ENCODE data around the gene TMEM260.
A peak's percentile ranks its signal among the peaks of the same experiment; 100 is the strongest.

Gene TMEM260

DNA sequence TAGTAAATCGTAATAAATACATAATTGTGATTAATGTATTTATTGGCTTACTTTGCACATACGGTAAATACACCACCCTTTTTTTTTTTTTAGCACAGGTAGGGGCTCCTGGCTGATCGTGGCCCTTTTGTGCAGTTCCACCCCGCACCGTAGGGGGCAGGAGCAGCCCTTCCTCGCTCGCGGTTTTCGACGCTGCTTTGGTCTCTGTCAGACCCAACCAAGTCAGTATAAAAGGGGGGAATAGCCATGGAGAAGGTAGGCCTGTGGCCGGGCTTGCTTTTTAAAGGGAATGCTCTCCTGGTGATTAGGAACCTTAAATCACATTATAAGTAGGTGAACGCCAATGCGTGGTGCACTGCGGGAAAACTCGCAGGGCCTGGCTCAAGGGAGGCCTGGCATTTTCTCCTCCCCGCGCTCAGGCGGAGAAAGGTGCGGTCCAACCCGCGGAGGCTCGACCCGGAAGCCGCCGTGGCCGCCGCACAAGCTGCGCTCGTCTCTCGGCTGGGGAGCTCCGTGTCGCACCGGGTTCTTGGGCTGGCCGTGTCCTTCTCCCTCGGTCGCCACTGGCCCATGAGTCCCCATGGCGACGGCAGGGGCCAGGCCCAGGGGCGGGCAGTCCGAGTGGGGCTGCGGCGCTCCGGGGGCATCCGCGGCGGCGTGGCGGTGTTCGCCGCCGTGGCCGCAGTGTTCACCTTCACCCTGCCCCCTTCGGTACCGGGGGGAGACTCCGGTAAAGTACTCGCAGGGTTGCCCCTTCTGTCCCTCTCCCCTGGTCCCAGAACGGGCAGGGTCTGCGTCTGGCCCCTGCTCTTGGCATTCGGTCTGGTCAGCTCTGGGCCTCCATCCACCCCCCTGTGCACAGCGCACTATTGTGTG is at the start of gene TMEM260:
Gene TMEM260, plus strand, starts transcription at position 454 of the 876 bp plus-strand sequence. Its CDS starts 117 bp downstream, at position 571.
- peak; percentile 95 for DNase-seq (ENCODE audit: low read depth)
- no peaks in the 10 kb centered on the region for H3K9me3 ChIP-seq (ENCODE audit: control insufficient read depth, low read length)
- H3K36me3 ChIP-seq (ENCODE audit: control insufficient read depth, insufficient read depth, low read length, severe bottlenecking): no peaks in the 10 kb centered on the region
- H3K27me3 ChIP-seq (replicated peaks; ENCODE audit: control insufficient read depth, insufficient read depth, low read length): no peaks in the 10 kb centered on the region
- H3K9ac ChIP-seq (ENCODE audit: low read length): peak within 1 kb of the TSS; percentile 99
- peaks cover 13% of the 10 kb centered on the region for H3K4me1 ChIP-seq (ENCODE audit: control insufficient read depth, insufficient read depth, low read length)
- peak within 1 kb of the TSS; percentile 99 for H3K4me3 ChIP-seq (ENCODE audit: low read length)

GRCh38 chr14:56532546-56532945 is 47.1 kb upstream of the TMEM260 start:
- Histone ChIP-seq H3K36me3 (ENCODE audit: control insufficient read depth, insufficient read depth, low read length, severe bottlenecking) (no peaks in the 10 kb centered on the region), H3K4me3 (ENCODE audit: low read length) (no peak overlapping the region), H3K9ac (ENCODE audit: low read length) (no peak overlapping the region), H3K4me1 (ENCODE audit: control insufficient read depth, insufficient read depth, low read length) (no peaks in the 10 kb centered on the region), H3K27me3 (replicated peaks; ENCODE audit: control insufficient read depth, insufficient read depth, low read length) (peaks cover 1% of the 10 kb centered on the region), H3K9me3 (ENCODE audit: control insufficient read depth, low read length) (no peaks in the 10 kb centered on the region)
- no peak for DNase-seq (ENCODE audit: low read depth)

- Histone ChIP-seq H3K4me1 (ENCODE audit: control insufficient read depth, insufficient read depth, low read length) (no peaks in the 10 kb centered on the region), H3K36me3 (ENCODE audit: control insufficient read depth, insufficient read depth, low read length, severe bottlenecking) (no peaks in the 10 kb centered on the region)
These were observed 44.9 kb upstream of the TMEM260 start for GRCh38 chr14:56534656-56535055.

DNA sequence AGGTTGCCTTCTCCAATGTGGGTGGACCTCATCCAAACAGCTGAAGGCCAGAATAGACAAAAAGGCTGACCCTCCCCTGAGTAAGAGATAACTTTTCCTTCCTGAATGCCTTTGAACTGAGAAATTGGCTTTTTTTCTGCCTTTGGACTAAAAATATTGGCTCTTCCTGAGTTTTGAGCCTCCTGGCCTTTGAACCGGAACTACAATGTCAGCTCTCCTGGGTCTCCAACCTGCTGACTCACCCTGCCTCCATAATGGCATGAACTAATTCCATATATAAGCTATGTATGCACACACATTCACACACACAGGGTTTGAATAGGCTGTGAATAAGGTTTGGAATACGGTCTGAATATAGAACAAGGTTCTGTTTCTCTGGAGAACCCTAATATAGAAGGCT is 39.7 kb upstream of the TMEM260 start:
- no peak for DNase-seq (ENCODE audit: low read depth)
- Histone ChIP-seq H3K27me3 (replicated peaks; ENCODE audit: control insufficient read depth, insufficient read depth, low read length) (peaks cover 18% of the 10 kb centered on the region), H3K9me3 (ENCODE audit: control insufficient read depth, low read length) (no peaks in the 10 kb centered on the region), H3K4me3 (ENCODE audit: low read length) (no peak overlapping the region), H3K36me3 (ENCODE audit: control insufficient read depth, insufficient read depth, low read length, severe bottlenecking) (no peaks in the 10 kb centered on the region), H3K4me1 (ENCODE audit: control insufficient read depth, insufficient read depth, low read length) (no peaks in the 10 kb centered on the region), H3K9ac (ENCODE audit: low read length) (no peak overlapping the region)

More at GRCh38 chr14:56534656-56535055, 44.9 kb upstream of the TMEM260 start:
- Histone ChIP-seq H3K27me3 (replicated peaks; ENCODE audit: control insufficient read depth, insufficient read depth, low read length) (no peaks in the 10 kb centered on the region), H3K9ac (ENCODE audit: low read length) (no peak overlapping the region), H3K4me3 (ENCODE audit: low read length) (no peak overlapping the region), H3K9me3 (ENCODE audit: control insufficient read depth, low read length) (no peaks in the 10 kb centered on the region)
- no peak for DNase-seq (ENCODE audit: low read depth)

GRCh38 chr14:56543436-56543835 is 36.2 kb upstream of the TMEM260 start:
- Histone ChIP-seq H3K4me3 (ENCODE audit: low read length) (no peak overlapping the region), H3K36me3 (ENCODE audit: control insufficient read depth, insufficient read depth, low read length, severe bottlenecking) (no peaks in the 10 kb centered on the region), H3K4me1 (ENCODE audit: control insufficient read depth, insufficient read depth, low read length) (no peaks in the 10 kb centered on the region), H3K27me3 (replicated peaks; ENCODE audit: control insufficient read depth, insufficient read depth, low read length) (peaks cover 18% of the 10 kb centered on the region), H3K9me3 (ENCODE audit: control insufficient read depth, low read length) (no peaks in the 10 kb centered on the region), H3K9ac (ENCODE audit: low read length) (no peak overlapping the region)
- no peak for DNase-seq (ENCODE audit: low read depth)

GRCh38 chr14:56549721-56550120 is 29.9 kb upstream of the TMEM260 start:
- DNase-seq (ENCODE audit: low read depth): no peak
- Histone ChIP-seq H3K4me1 (ENCODE audit: control insufficient read depth, insufficient read depth, low read length) (peaks cover 8% of the 10 kb centered on the region), H3K9me3 (ENCODE audit: control insufficient read depth, low read length) (no peaks in the 10 kb centered on the region), H3K4me3 (ENCODE audit: low read length) (peak overlapping the region; percentile 36), H3K9ac (ENCODE audit: low read length) (peak overlapping the region; percentile 10), H3K36me3 (ENCODE audit: control insufficient read depth, insufficient read depth, low read length, severe bottlenecking) (no peaks in the 10 kb centered on the region), H3K27me3 (replicated peaks; ENCODE audit: control insufficient read depth, insufficient read depth, low read length) (peaks cover 30% of the 10 kb centered on the region)

GRCh38 chr14:56552615-56553014 is 27.0 kb upstream of the TMEM260 start:
- H3K9me3 ChIP-seq (ENCODE audit: control insufficient read depth, low read length): no peaks in the 10 kb centered on the region
- peaks cover 46% of the 10 kb centered on the region for H3K27me3 ChIP-seq (replicated peaks; ENCODE audit: control insufficient read depth, insufficient read depth, low read length)
- peaks cover 8% of the 10 kb centered on the region for H3K4me1 ChIP-seq (ENCODE audit: control insufficient read depth, insufficient read depth, low read length)
- DNase-seq (ENCODE audit: low read depth): no peak
- no peak overlapping the region for H3K4me3 ChIP-seq (ENCODE audit: low read length)
- no peak overlapping the region for H3K9ac ChIP-seq (ENCODE audit: low read length)
- no peaks in the 10 kb centered on the region for H3K36me3 ChIP-seq (ENCODE audit: control insufficient read depth, insufficient read depth, low read length, severe bottlenecking)

- H3K4me1 ChIP-seq (ENCODE audit: control insufficient read depth, insufficient read depth, low read length): peaks cover 5% of the 10 kb centered on the region
- DNase-seq (ENCODE audit: low read depth): no peak
- no peak overlapping the region for H3K9ac ChIP-seq (ENCODE audit: low read length)
- no peaks in the 10 kb centered on the region for H3K36me3 ChIP-seq (ENCODE audit: control insufficient read depth, insufficient read depth, low read length, severe bottlenecking)
- H3K9me3 ChIP-seq (ENCODE audit: control insufficient read depth, low read length): no peaks in the 10 kb centered on the region
- H3K27me3 ChIP-seq (replicated peaks; ENCODE audit: control insufficient read depth, insufficient read depth, low read length): peaks cover 53% of the 10 kb centered on the region
- no peak overlapping the region for H3K4me3 ChIP-seq (ENCODE audit: low read length)
These were observed 25.3 kb upstream of the TMEM260 start for GRCh38 chr14:56554301-56554700.

DNA sequence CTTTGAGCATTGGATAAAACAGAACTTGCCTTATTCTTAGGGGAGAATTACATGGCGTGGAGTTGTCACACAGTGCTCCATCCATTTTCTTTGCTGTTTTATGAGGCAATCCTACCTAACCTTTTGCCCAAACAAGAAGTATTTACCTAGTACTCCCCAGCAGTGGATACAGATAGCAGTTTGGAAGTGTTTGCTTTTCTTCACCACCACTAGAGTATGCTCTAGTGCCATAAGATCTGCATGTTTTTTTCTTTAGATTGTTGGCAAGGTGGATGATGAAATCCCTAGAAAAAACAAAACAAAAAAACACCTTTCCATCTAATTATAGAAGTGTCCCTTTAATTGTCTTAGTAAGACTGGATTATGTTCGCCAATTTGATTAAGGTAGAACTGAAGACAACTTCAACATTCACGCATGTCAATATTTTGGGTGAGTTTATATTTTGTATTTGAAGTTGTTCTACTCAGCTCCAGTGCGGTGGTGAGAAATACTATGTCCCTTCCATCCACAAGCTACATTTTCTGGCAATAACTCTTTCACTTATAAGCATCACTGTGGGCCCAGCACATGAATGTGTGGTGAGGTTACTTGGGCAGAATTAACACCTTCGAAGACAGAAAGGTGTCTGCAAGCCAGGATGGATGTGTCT is 23.6 kb upstream of the TMEM260 start:
- Histone ChIP-seq H3K4me3 (ENCODE audit: low read length) (no peak overlapping the region), H3K27me3 (replicated peaks; ENCODE audit: control insufficient read depth, insufficient read depth, low read length) (peaks cover 40% of the 10 kb centered on the region), H3K9me3 (ENCODE audit: control insufficient read depth, low read length) (no peaks in the 10 kb centered on the region), H3K36me3 (ENCODE audit: control insufficient read depth, insufficient read depth, low read length, severe bottlenecking) (no peaks in the 10 kb centered on the region), H3K4me1 (ENCODE audit: control insufficient read depth, insufficient read depth, low read length) (no peaks in the 10 kb centered on the region), H3K9ac (ENCODE audit: low read length) (no peak overlapping the region)
- DNase-seq (ENCODE audit: low read depth): peak; percentile 64

GRCh38 chr14:56559182-56559581 is 20.4 kb upstream of the TMEM260 start:
- no peak overlapping the region for H3K4me3 ChIP-seq (ENCODE audit: low read length)
- H3K9ac ChIP-seq (ENCODE audit: low read length): no peak overlapping the region
- no peaks in the 10 kb centered on the region for H3K9me3 ChIP-seq (ENCODE audit: control insufficient read depth, low read length)
- H3K36me3 ChIP-seq (ENCODE audit: control insufficient read depth, insufficient read depth, low read length, severe bottlenecking): no peaks in the 10 kb centered on the region
- no peak for DNase-seq (ENCODE audit: low read depth)
- no peaks in the 10 kb centered on the region for H3K4me1 ChIP-seq (ENCODE audit: control insufficient read depth, insufficient read depth, low read length)
- peaks cover 33% of the 10 kb centered on the region for H3K27me3 ChIP-seq (replicated peaks; ENCODE audit: control insufficient read depth, insufficient read depth, low read length)

DNA sequence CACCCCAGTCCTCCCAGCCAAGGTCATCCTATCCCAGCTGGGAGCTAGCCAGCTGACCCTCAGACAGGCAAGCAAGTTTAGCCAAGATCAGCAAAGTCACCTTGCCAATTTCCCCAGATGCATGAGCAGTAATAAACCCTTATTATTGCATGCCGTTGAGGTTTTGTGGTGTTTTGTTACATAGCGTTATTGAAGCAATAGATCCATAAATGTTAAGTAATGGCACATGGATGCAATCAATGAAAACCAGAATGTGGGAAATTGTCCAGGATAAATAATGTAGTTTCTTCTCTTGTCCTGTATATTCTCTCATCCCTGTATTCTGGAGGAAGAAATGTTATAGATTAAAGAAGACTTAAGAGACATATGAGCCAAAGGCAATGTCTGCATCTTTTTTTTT is 18.0 kb upstream of the TMEM260 start:
- peak; percentile 19 for DNase-seq (ENCODE audit: low read depth)
- H3K9ac ChIP-seq (ENCODE audit: low read length): no peak overlapping the region
- no peaks in the 10 kb centered on the region for H3K4me1 ChIP-seq (ENCODE audit: control insufficient read depth, insufficient read depth, low read length)
- no peaks in the 10 kb centered on the region for H3K9me3 ChIP-seq (ENCODE audit: control insufficient read depth, low read length)
- H3K36me3 ChIP-seq (ENCODE audit: control insufficient read depth, insufficient read depth, low read length, severe bottlenecking): no peaks in the 10 kb centered on the region
- no peak overlapping the region for H3K4me3 ChIP-seq (ENCODE audit: low read length)
- peaks cover 26% of the 10 kb centered on the region for H3K27me3 ChIP-seq (replicated peaks; ENCODE audit: control insufficient read depth, insufficient read depth, low read length)

All from adipocyte (in vitro differentiated cells).